Pancreas (tissue), 10 donors: ENCODE results near the gene PLXNB1. TPM values are rescaled to one million over a fixed set of nuclear protein-coding genes. Genes with fewer than 3 reads are reported as not detected.
A peak's percentile ranks its signal among the peaks of the same experiment; 100 is the strongest.

Experiments
- ATAC-seq, 4 donors: fragments of 200-7000 bp; cut with Tn5 transposase; one replicate each; pipeline versions ENCODE4 v1.8.0 to v1.9.1; 2020; ENCODE audit warnings: mild to moderate bottlenecking in 4 of 4, moderate library complexity in 4 of 4
- DNase-seq, 6 donors: peaks; one replicate each; pipeline ENCODE4 v3.0.0-alpha.2; 2020
- FAIRE-seq: peaks from 2 replicates; lab custom pipeline; 2012; peaks lifted over from hg19 to GRCh38; lab: Jason Lieb, UNC
- H3K27ac ChIP-seq, 4 donors: fragments of 200-600 bp; sonication (generic); 1 replicate in 3 of 4; 2 replicates in 1 of 4; pipeline versions ENCODE4 v1.5.0 to v1.8.0; 2020
- H3K27me3 ChIP-seq, 4 donors: fragments of 200-600 bp; one replicate each; pipeline ENCODE4 v1.8.0; 2021
- H3K36me3 ChIP-seq, 3 donors: fragments of 200-600 bp; sonication (generic) in 1 of 3; one replicate each; pipeline versions ENCODE4 v1.5.0 to v1.8.0; 2020 to 2021
- H3K4me1 ChIP-seq, 3 donors: fragments of 200-600 bp; one replicate each; pipeline ENCODE4 v1.8.0; 2021
- H3K4me3 ChIP-seq, 4 donors: fragments of 200-600 bp; sonication (generic) in 2 of 4; one replicate each; pipeline versions ENCODE4 v1.5.0 to v1.8.0; 2020 to 2021
- H3K9me3 ChIP-seq, 4 donors: fragments of 200-600 bp; one replicate each; pipeline ENCODE4 v1.8.0; 2021
- CTCF ChIP-seq, 4 donors: fragments of 200-600 bp; sonication (generic) in 3 of 4; IDR thresholded peaks; one replicate each; pipeline versions ENCODE4 v1.5.0 to v1.8.0; 2021; ENCODE audit warnings: antibody characterized with exemption in 4 of 4
- WGBS, 2 donors: extraction: QIAGEN DNeasy Blood & Tissue Kit; methylation state at CpG; one replicate each; pipeline ENCODE4 v1.1.7; 2013; 5-methylcytosine and 5-hydroxymethylcytosine counted together
- intact Hi-C, 3 donors: fragments of 100-400 bp; cut with DNase I; formaldehyde crosslinking; loops; one replicate each; pipeline versions ENCODE4 v1.11.1 to v1.14.2; 2022
- polyA plus RNA-seq, 2 donors: library from polyadenylated mRNA; stranded (reverse); fragments of 200-250 nt; gene quantifications; one replicate each; pipeline ENCODE4 v1.2.3, GENCODE V29; 2013
- total RNA-seq, 6 donors: library from RNA; stranded (reverse); fragmentation: NEBNext Ultra II Directional in 4 of 6; extraction: Animal tissue kit (Norgen Biotek cat#: 25700) in 4 of 6; gene quantifications; one replicate each; pipeline versions ENCODE4 v1.2.1 to v1.2.4, GENCODE V29; 2021 to 2023
- donor health status: healthy with polysubstance abuse.
- donor health status: DM: no; HTN: no; CAD: no; lungs with moderate emphysema.
- donor health status: DM: no; HTN: no; CAD: no.
- donor health status: control.
- donor health status: control.
- donor health status: Bipolar disorder and iron deficiency.
- donor health status: DM: yes; HTN: yes; CAD: no.
- donor health status: DM: no; HTN: no; CAD: no.
- donor health status: DM: no; HTN: no; CAD: no.
- donor health status: DM: yes; HTN: yes; CAD: no.

PLXNB1 gene
- total and polyA plus RNA-seq, 8 donors, result 47.8 to 372 (median 74.3) TPM

GRCh38 chr3:48426944-48427629 lies 2.8 kb downstream of the PLXNB1 start:
- FAIRE-seq (no peak), ATAC-seq (no peak), DNase-seq (peak in 1 of 6 donors; percentile 15)
- intact Hi-C loops, result no loop called here
- H3K27me3 ChIP-seq, result no peaks in the 10 kb centered on the region
- peaks cover 3 to 17% (median 9%) of the 10 kb centered on the region in 3 donors for H3K4me1 ChIP-seq
- TF ChIP-seq CTCF (IDR thresholded peaks at IDR 0.05), result no peak
- H3K9me3 ChIP-seq, result no peaks in the 10 kb centered on the region
- H3K4me3 ChIP-seq, result peak overlapping the region in 2 of 4 donors; percentile 86 to 87
- H3K36me3 ChIP-seq, result peaks cover 0 to 5% (median 0%) of the 10 kb centered on the region in 3 donors
- peak overlapping the region; percentile 90 to 95 (median 93) for H3K27ac ChIP-seq
- 48 to 54% methylated on average over 8 of the region's 8 CpGs for WGBS, 2 donors

GRCh38 chr3:48426401-48426909 lies 3.4 kb downstream of the PLXNB1 start:
- H3K4me3 ChIP-seq, result peak overlapping the region in 2 of 4 donors; percentile 14 to 86
- FAIRE-seq, result no peak
- no peak for TF ChIP-seq CTCF (IDR thresholded peaks at IDR 0.05)
- peak in 2 of 6 donors; percentile 33 to 56 for DNase-seq
- peaks cover 3 to 17% (median 9%) of the 10 kb centered on the region in 3 donors for H3K4me1 ChIP-seq
- WGBS, 2 donors, result 39 to 42% methylated on average over 11 of the region's 11 CpGs
- intact Hi-C loops, result no loop called here
- H3K27me3 ChIP-seq, result no peaks in the 10 kb centered on the region
- peaks cover 0 to 5% (median 0%) of the 10 kb centered on the region in 3 donors for H3K36me3 ChIP-seq
- no peaks in the 10 kb centered on the region for H3K9me3 ChIP-seq
- no peak for ATAC-seq
- peak overlapping the region; percentile 46 to 95 (median 90) for H3K27ac ChIP-seq

- no peak overlapping the region for H3K4me3 ChIP-seq
- no peaks in the 10 kb centered on the region for H3K9me3 ChIP-seq
- FAIRE-seq (no peak), DNase-seq (peak in 4 of 6 donors; percentile 61 to 83 (median 70)), ATAC-seq (peak in 2 of 4 donors; percentile 3 to 15)
- H3K27me3 ChIP-seq, result no peaks in the 10 kb centered on the region
- WGBS, 2 donors, result 46 to 60% methylated on average over 13 of the region's 13 CpGs
- TF ChIP-seq CTCF (IDR thresholded peaks at IDR 0.05), result no peak
- intact Hi-C loops, result no loop called here
- peaks cover 0 to 5% (median 0%) of the 10 kb centered on the region in 3 donors for H3K36me3 ChIP-seq
- peak overlapping the region; percentile 6 to 48 (median 29) for H3K27ac ChIP-seq
- H3K4me1 ChIP-seq, result peaks cover 0 to 13% (median 3%) of the 10 kb centered on the region in 3 donors
These were observed 4.5 kb downstream of the PLXNB1 start for GRCh38 chr3:48425281-48425812.

- TF ChIP-seq CTCF (IDR thresholded peaks at IDR 0.05), result no peak
- ATAC-seq (no peak), DNase-seq (peak in 1 of 6 donors; percentile 76), FAIRE-seq (no peak)
- no peaks in the 10 kb centered on the region for H3K27me3 ChIP-seq
- WGBS, 2 donors, result 81 to 85% methylated on average over 25 to 27 of the region's 27 CpGs
- H3K9me3 ChIP-seq, result no peaks in the 10 kb centered on the region
- H3K4me3 ChIP-seq, result no peak overlapping the region
- H3K4me1 ChIP-seq, result peaks cover 0 to 13% (median 3%) of the 10 kb centered on the region in 3 donors
- intact Hi-C loops, result no loop called here
- peaks cover 0 to 6% (median 6%) of the 10 kb centered on the region in 3 donors for H3K36me3 ChIP-seq
- peak overlapping the region in 1 of 4 donors; percentile 11 for H3K27ac ChIP-seq
These were observed 5.8 kb downstream of the PLXNB1 start for GRCh38 chr3:48423883-48424695.
